Osteoblast (primary cell): ENCODE results near the gene WDR91. TPM values are rescaled to one million over a fixed set of nuclear protein-coding genes. Genes with fewer than 3 reads are reported as not detected.

ENCODE experiments used
- DNase-seq: peaks from one replicate; pipeline ENCODE4 v3.0.0; 2011; ENCODE audit warnings: low spot score, mixed read lengths; ENCODE audit not compliant: insufficient read length; ENCODE audit errors: missing footprints
- H2AFZ ChIP-seq: 2 replicates; pipeline ENCODE4 v1.6.0; 2011; ENCODE audit warnings: mild to moderate bottlenecking, low read length
- H3K27ac ChIP-seq: 2 replicates; pipeline ENCODE4 v1.5.1; 2011; ENCODE audit warnings: mild to moderate bottlenecking, low read depth, low read length, moderate library complexity
- H3K27me3 ChIP-seq: 2 replicates; pipeline ENCODE4 v1.6.0; 2012; ENCODE audit warnings: mild to moderate bottlenecking, control low read depth, inconsistent platforms, low read length, moderate library complexity; ENCODE audit not compliant: insufficient read depth
- H3K36me3 ChIP-seq: 2 replicates; pipeline ENCODE4 v1.5.1; 2011; ENCODE audit warnings: mild to moderate bottlenecking, low read length, control low read depth, moderate library complexity; ENCODE audit not compliant: insufficient read depth
- H3K4me1 ChIP-seq: 2 replicates; pipeline ENCODE4 v1.5.1; 2011; ENCODE audit warnings: mild to moderate bottlenecking, low read length, control low read depth, moderate library complexity; ENCODE audit not compliant: insufficient read depth
- H3K4me2 ChIP-seq: 2 replicates; pipeline ENCODE4 v1.6.0; 2011; ENCODE audit warnings: mild to moderate bottlenecking, low read length; ENCODE audit not compliant: insufficient read depth
- H3K4me3 ChIP-seq: fragments of 200-600 bp; sonication (generic); 3 replicates; pipeline ENCODE4 v1.5.1; 2012; ENCODE audit warnings: mild to moderate bottlenecking, low read length, inconsistent platforms; ENCODE audit not compliant: insufficient read depth
- H3K79me2 ChIP-seq: 2 replicates; pipeline ENCODE4 v1.6.0; 2012; ENCODE audit warnings: mild to moderate bottlenecking, low read length, control low read depth, inconsistent platforms; ENCODE audit not compliant: insufficient read depth
- H3K9me3 ChIP-seq: 2 replicates; pipeline ENCODE4 v1.5.1; 2011; ENCODE audit warnings: low read depth, low read length, control low read depth
- H4K20me1 ChIP-seq: 2 replicates; pipeline ENCODE4 v1.6.0; 2012; ENCODE audit warnings: mild to moderate bottlenecking, low read length, control low read depth; ENCODE audit not compliant: insufficient read depth
- small RNA-seq: library from RNA; depleted of rRNA; stranded (forward); fragments of <200 nt; gene quantifications from one replicate; pipeline ENCODE3, GENCODE V24; 2012
- total RNA-seq: library from RNA; depleted of rRNA; stranded (reverse); fragments of >200 nt; gene quantifications from 2 replicates; pipeline ENCODE4 v1.2.3, GENCODE V29; 2012
- TF ChIP-seq, protein P1 (sequence below): IDR thresholded peaks from 2 replicates; pipeline ENCODE4 v1.5.1; 2011; ENCODE audit warnings: mild to moderate bottlenecking, low read depth, low read length, moderate library complexity; ENCODE audit errors: extremely low read depth

The WDR91 gene
- total RNA-seq, 1 donor: 8.7 TPM

DNA sequence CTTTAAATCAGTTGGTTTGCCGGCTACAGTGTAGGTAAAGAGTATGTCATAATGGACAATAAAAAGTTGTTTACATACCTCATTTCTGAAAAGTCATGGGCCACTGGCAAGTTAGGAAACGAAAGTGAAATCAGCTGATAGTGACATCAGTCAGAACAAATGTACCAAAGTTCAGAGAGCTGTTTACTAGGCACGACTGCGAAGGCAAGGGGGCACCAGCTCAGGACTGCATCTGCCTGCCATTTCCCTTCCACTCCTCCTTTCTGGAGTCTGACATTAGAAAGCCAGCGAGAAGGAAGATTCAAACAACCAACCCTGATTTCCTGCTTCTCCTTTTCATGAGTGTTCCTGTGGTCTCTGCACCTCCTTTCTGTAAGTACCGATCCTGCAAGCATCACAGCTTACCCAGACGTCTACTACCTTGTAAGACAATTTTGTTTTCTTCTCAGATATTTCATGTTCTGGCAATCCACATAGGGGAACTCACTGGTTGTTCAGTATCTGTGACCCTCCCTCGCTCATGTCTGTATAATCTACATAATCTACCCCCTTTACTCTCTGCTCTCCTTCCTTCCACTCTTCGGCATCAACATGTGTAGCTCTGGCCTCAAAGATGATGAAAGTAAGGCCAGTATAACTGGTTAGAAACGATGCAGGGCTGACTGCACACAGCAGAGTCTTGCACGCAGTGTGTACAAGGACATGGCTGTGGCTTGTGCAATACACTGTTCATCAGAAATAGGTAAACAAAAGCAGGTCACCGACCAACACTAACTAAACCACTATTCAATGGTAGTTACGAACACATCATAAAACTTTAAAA, 63.2 kb downstream of the WDR91 start, which contains the start of gene TMEM140:
TSS of gene TMEM140 (plus strand) at position 174 of the 823 bp plus-strand sequence. CDS start 16,370 bp downstream, outside the sequence.
- no peaks in the 10 kb centered on the region for H3K27me3 ChIP-seq
- H3K27ac ChIP-seq: peak within 1 kb of the TSS; percentile 80
- no peaks in the 10 kb centered on the region for H3K9me3 ChIP-seq
- H3K4me3 ChIP-seq: peak within 1 kb of the TSS; percentile 77
- H4K20me1 ChIP-seq: no peaks in the 10 kb centered on the region
- H3K36me3 ChIP-seq: no peaks in the 10 kb centered on the region
- peak within 1 kb of the TSS; percentile 95 for H2AFZ ChIP-seq
- DNase-seq: no peak
- peaks cover 20% of the 10 kb centered on the region for H3K4me1 ChIP-seq
- TF ChIP-seq, protein P1, sequence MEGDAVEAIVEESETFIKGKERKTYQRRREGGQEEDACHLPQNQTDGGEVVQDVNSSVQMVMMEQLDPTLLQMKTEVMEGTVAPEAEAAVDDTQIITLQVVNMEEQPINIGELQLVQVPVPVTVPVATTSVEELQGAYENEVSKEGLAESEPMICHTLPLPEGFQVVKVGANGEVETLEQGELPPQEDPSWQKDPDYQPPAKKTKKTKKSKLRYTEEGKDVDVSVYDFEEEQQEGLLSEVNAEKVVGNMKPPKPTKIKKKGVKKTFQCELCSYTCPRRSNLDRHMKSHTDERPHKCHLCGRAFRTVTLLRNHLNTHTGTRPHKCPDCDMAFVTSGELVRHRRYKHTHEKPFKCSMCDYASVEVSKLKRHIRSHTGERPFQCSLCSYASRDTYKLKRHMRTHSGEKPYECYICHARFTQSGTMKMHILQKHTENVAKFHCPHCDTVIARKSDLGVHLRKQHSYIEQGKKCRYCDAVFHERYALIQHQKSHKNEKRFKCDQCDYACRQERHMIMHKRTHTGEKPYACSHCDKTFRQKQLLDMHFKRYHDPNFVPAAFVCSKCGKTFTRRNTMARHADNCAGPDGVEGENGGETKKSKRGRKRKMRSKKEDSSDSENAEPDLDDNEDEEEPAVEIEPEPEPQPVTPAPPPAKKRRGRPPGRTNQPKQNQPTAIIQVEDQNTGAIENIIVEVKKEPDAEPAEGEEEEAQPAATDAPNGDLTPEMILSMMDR: no peak
- no peaks in the 10 kb centered on the region for H3K79me2 ChIP-seq
- peak within 1 kb of the TSS; percentile 94 for H3K4me2 ChIP-seq

DNA sequence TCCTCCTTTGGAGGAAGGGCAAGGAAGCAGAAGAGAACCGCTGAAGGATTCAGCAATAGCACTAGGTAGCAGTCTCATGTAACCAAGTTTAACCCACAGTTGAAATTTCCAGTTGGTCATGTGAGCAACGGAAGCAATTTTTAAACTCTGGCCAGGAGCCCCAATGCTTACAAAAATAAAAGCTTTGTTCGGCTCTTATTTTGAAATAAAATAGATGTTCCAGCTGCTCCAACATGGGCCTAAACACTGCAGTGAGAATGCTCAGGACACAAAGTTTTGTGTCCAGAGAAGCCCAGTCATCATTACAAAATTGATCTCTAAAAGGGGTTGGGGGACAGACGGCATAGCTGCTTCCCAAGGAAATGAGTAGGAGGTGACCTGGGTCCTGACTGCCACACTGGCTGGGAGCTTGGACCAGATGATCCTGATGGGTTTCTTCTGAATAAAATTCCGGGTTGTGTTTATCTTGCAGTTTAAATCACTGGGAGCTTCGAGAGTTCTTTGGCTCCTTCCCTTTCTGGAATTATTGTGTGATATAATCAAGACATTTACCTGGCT, 63.9 kb downstream of the WDR91 start:
- Histone ChIP-seq H3K4me1 (peaks cover 20% of the 10 kb centered on the region), H4K20me1 (no peaks in the 10 kb centered on the region), H3K4me3 (peak overlapping the region; percentile 77), H3K27me3 (no peaks in the 10 kb centered on the region), H3K4me2 (peak overlapping the region; percentile 94), H3K79me2 (no peaks in the 10 kb centered on the region), H2AFZ (peak overlapping the region; percentile 95), H3K27ac (peak overlapping the region; percentile 80), H3K9me3 (no peaks in the 10 kb centered on the region), H3K36me3 (no peaks in the 10 kb centered on the region)
- TF ChIP-seq, protein P1: no peak
- DNase-seq: no peak

DNA sequence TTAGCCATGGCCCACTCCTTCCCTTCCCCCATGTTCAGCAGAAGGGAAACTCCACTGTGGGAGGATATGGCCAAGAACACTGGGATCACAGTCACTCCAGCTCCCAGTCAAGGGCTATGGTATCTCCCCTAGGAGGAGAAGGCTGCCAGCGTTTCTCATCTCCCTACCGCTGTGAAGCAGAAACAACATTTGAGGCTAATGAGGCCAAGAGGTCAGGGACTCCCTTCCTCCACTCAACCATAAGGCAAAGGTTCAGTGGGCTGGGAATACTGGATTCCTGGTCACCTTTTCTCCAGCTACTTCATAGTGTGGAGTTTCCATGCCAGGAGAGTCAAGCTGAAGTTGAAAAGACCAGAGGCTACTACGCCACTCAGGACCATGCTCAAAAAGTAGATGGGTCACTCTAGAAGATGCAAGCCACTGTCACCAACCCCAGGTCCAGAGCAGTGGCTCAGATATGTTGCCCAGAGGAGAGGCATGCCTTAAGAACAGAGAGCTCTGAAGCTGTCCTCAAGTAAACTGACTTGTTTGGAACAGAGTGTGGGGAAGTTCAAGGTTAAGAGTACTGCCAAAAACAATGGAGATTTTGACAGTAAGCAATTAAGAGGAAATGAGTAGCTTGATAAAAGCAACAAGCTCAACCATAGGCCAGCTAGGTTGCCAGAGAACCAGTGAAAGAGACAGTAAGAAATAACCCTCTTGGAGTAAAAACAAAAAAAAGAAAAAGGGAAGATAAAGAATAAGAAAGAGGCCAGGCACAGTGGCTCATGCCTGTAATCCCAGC, 67.2 kb downstream of the WDR91 start:
- H3K27me3 ChIP-seq: no peaks in the 10 kb centered on the region
- TF ChIP-seq, protein P1: no peak
- no peak for DNase-seq
- H4K20me1 ChIP-seq: no peaks in the 10 kb centered on the region
- no peaks in the 10 kb centered on the region for H3K36me3 ChIP-seq
- no peak overlapping the region for H2AFZ ChIP-seq
- H3K79me2 ChIP-seq: no peaks in the 10 kb centered on the region
- H3K4me3 ChIP-seq: no peak overlapping the region
- no peak overlapping the region for H3K27ac ChIP-seq
- H3K9me3 ChIP-seq: no peaks in the 10 kb centered on the region
- H3K4me2 ChIP-seq: no peak overlapping the region
- H3K4me1 ChIP-seq: peaks cover 20% of the 10 kb centered on the region

Small RNA genes within 50 kb of the gene (small RNA-seq; reads per million reads assigned to genes)
- gene MIR6509: 0.37 reads per million

Other genes with a start within 250 kb of the WDR91 start
- gene AGBL3, start 225.0 kb downstream of the WDR91 start, total RNA-seq: 2.2 and 2.7 TPM in 2 replicates
- gene TMEM140, start 63.5 kb downstream of the WDR91 start, total RNA-seq: 13.8 and 14.1 TPM in 2 replicates
- 29.8 and 35.5 TPM in 2 replicates for gene CYREN, start 40.8 kb downstream of the WDR91 start, total RNA-seq
- gene STRA8, start 22.3 kb upstream of the WDR91 start, total RNA-seq: not detected in 2 replicates